Measurements from ENCODE around the gene ZNF662.

DNA sequence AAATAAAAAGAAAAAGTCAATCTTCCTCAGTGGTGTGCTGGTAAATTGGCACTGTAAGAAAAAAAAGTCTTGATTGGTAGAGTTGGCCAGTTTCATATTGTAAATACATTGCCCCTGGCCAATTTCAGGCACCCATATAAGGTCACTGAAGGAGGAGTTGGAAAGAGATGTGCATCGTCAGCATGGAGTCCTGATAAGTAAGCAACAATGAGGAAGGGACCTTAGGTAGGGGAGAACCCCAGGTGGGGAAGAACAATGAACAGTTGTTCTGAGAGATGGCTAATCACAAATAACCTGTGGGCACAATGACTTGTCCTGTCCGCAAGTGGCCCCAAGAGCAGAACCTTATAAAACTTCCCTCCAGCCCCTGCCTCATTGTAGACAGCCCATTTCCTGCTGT, 21.6 kb upstream of the ZNF662 start:
- TF ChIP-seq CTCF (IDR thresholded peaks at IDR 0.05), result no peak
- no peak for TF ChIP-seq POLR2A (IDR thresholded peaks at IDR 0.05)

All from testis (tissue), 2 donors.